ENCODE data around the gene UQCRC1. TPM values are rescaled to one million over a fixed set of nuclear protein-coding genes. Genes with fewer than 3 reads are reported as not detected.

UQCRC1 gene
- total RNA-seq, 1 donor from 2014 or later = 273 TPM

GRCh38 chr3:48593337-48593736 is 16.1 kb downstream of the UQCRC1 start:
- H3K9me3 Mint-ChIP-seq = no peaks in the 10 kb centered on the region

GRCh38 chr3:48592519-48593087 is 16.8 kb downstream of the UQCRC1 start:
- DNase-seq (ENCODE audit: extremely low spot score, unreplicated experiment) = no peak
- Mint-ChIP-seq H3K9me3 (no peaks in the 10 kb centered on the region), H3K27ac (no peak overlapping the region), H3K36me3 (peaks cover 12% of the 10 kb centered on the region), H3K4me1 (ENCODE audit: unreplicated experiment) (peaks cover 16% of the 10 kb centered on the region), H3K27me3 (peaks cover 3% of the 10 kb centered on the region), H3K4me3 (no peak overlapping the region)
- TF ChIP-seq CTCF (conservative IDR thresholded peaks at IDR 0.05) = no peak

More at GRCh38 chr3:48593337-48593736, 16.1 kb downstream of the UQCRC1 start:
- no peak overlapping the region for H3K4me3 Mint-ChIP-seq
- DNase-seq (ENCODE audit: extremely low spot score, unreplicated experiment) = no peak
- TF ChIP-seq CTCF (conservative IDR thresholded peaks at IDR 0.05) = no peak
- H3K36me3 Mint-ChIP-seq = peaks cover 13% of the 10 kb centered on the region
- H3K27ac Mint-ChIP-seq = no peak overlapping the region
- H3K27me3 Mint-ChIP-seq = peaks cover 3% of the 10 kb centered on the region
- H3K4me1 Mint-ChIP-seq (ENCODE audit: unreplicated experiment) = peaks cover 20% of the 10 kb centered on the region

GRCh38 chr3:48591886-48592518 is 17.4 kb downstream of the UQCRC1 start:
- Mint-ChIP-seq H3K27me3 (peaks cover 3% of the 10 kb centered on the region), H3K27ac (no peak overlapping the region), H3K4me1 (ENCODE audit: unreplicated experiment) (peaks cover 10% of the 10 kb centered on the region), H3K9me3 (no peaks in the 10 kb centered on the region), H3K4me3 (no peak overlapping the region), H3K36me3 (peaks cover 7% of the 10 kb centered on the region)
- DNase-seq (ENCODE audit: extremely low spot score, unreplicated experiment) = no peak
- TF ChIP-seq CTCF (conservative IDR thresholded peaks at IDR 0.05) = no peak

GRCh38 chr3:48591436-48591835 is 18.0 kb downstream of the UQCRC1 start:
- no peak for DNase-seq (ENCODE audit: extremely low spot score, unreplicated experiment)
- no peak for TF ChIP-seq CTCF (conservative IDR thresholded peaks at IDR 0.05)
- Mint-ChIP-seq H3K4me3 (no peak overlapping the region), H3K36me3 (peaks cover 7% of the 10 kb centered on the region), H3K27me3 (peaks cover 3% of the 10 kb centered on the region), H3K27ac (no peak overlapping the region), H3K4me1 (ENCODE audit: unreplicated experiment) (peaks cover 8% of the 10 kb centered on the region), H3K9me3 (no peaks in the 10 kb centered on the region)

GRCh38 chr3:48588230-48588629 is 21.2 kb downstream of the UQCRC1 start:
- no peak for TF ChIP-seq CTCF (conservative IDR thresholded peaks at IDR 0.05)
- Mint-ChIP-seq H3K36me3 (peaks cover 4% of the 10 kb centered on the region), H3K4me1 (ENCODE audit: unreplicated experiment) (no peaks in the 10 kb centered on the region), H3K27me3 (no peaks in the 10 kb centered on the region), H3K9me3 (no peaks in the 10 kb centered on the region), H3K4me3 (no peak overlapping the region), H3K27ac (no peak overlapping the region)
- no peak for DNase-seq (ENCODE audit: extremely low spot score, unreplicated experiment)

Measured in type B pancreatic cell (in vitro differentiated cells).